ENCODE measurements around the gene RRAGC. TPM values are rescaled to one million over a fixed set of nuclear protein-coding genes. Genes with fewer than 3 reads are reported as not detected.

RRAGC gene
- total RNA-seq, 2 experiments from 2014 or later: 22.3 to 23.3 TPM

Other genes starting within 250 kb of the RRAGC start
- gene MYCBP, start 13.6 kb upstream of the RRAGC start, total RNA-seq: 10 to 100 TPM; 54.6 to 58.0 TPM
- gene GJA9, start 21.8 kb upstream of the RRAGC start, total RNA-seq: not detected
- gene RHBDL2, start 82.1 kb upstream of the RRAGC start, total RNA-seq: not detected
- gene AKIRIN1, start 131.5 kb upstream of the RRAGC start, total RNA-seq: 10 to 100 TPM; 58.1 to 58.5 TPM
- 100 to 1,000 TPM; 226 TPM for gene NDUFS5, start 166.6 kb upstream of the RRAGC start, total RNA-seq